SIG-M5 (cell line): ENCODE data around the gene NPHP4.
"Not testable (repeated sequence)": the region's sequence is repeated elsewhere in the genome, so short reads cannot be mapped to it uniquely, and the experiment has no call there.

Experiments
- DNase-seq: peaks from one replicate; lab custom pipeline; 2025; lab: John Stamatoyannopoulos, UW

The NPHP4 gene

GRCh38 chr1:5911871-5912271, 80.4 kb downstream of the NPHP4 start:
- no peak for DNase-seq

DNA sequence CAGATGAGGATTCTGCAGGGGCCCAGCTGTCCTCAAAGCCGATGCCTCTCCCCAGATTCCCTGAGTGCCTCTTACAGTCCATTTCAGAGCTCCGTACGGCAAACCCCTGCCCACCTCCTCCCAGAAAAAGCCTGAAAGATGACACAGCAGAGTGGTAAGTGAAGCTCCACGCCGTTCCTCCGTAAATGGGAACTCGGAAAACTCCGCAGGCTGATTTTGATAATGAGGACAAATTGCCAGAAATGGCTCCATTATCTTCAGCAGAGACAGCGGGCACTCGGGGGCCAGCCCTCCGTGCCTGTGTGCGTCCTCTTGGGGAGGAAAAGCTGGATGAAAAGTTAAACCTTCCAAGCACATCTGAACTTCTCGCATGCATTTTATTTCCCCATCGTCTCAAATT, 81.1 kb downstream of the NPHP4 start:
- DNase-seq, result no peak

GRCh38 chr1:5910666-5911065, 81.6 kb downstream of the NPHP4 start:
- DNase-seq, result no peak

DNA sequence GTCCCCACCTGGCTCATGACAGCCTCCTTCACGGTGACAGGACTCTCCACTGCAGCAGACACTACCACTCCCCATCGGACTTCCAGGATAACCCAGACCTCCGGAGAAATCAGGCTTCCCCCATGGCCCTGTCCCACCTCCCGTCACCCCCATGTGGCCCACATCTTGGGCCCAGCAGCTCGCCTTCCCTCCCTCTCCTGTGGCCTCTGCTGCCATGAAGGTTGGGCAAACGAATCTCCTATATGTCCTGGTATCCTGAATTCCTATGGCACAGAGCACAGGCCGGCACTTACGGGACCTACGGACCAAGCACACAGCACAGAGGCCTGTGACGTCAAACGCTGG, 82.0 kb downstream of the NPHP4 start:
- DNase-seq, result no peak

DNA sequence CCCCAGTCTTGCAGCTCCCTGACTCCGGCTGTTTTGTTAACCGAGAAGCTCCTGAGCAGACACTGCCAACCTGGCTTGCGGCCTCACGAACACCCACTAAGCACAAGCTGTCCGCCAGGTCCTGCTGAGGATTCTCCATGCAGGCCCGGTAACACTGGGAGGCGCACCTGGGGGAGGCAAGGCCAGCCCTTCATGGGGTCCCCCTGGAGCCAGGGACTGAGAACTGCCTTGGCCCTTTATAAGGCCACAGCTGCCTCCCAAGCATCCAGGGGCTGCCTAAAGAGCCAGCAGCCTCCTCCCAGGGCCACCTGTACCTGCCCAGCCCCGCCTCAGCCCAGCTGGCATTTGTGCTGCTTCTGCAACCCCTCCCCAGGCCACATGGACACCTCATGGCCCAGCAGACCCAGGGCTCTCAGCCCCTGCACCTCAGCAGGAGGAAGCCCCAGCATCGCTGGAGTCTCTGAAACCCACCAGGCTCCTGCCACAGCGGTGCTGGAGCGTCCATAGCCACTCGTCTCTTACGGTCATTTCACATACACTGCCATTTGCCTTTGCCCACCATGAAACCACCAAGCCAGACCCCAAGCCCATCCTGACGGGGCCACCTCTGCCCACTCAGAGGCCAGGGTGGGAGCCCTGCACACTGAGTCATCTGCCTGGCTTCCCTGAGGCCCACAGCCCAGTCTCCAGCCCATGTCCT, 82.5 kb downstream of the NPHP4 start:
- no peak for DNase-seq

DNA sequence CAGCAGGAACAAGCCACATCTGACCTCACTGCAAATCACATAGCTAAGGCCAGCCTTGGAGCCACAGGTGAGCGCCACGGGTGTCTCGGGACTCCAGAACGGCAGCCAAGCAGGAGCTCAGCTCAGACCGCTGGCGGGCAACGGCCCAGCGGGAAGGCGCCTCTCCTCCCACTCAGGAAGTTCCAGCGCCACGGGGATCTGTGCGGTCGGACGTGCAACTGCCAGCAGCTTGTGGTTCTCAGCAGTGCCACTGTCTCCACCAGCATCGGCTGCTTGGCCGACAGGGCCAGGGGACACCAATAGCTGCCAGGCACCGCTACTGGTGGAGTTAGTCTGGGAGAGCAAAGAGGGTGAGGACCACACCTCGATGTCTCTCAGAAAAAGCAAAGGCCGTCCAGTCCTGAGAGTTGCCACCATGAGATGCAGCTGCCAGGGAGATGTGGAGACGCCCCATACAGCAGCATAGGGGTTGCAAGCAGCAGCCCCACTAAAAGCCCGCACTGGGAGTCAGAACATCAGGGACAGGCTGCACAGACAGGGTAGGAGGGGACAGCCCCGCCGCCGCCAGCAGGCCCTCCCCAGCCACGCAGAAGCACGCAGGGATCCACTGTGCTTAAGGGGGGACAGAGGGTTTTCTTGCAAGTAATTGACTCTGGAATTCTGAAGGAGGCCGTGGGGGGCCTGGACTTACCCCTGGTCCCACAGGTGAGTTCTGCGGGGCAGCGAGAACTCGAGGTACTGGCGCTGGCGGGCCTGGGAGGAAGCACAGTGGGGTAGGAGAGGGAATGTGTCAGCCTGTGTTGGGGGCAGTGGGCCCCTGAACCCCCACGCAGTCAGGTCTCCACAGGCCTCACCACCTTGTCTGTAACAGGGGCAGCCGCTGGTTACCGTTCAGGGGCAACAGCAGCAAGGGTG, 83.5 kb downstream of the NPHP4 start:
- DNase-seq, result no peak

- DNase-seq, result no peak
Measured at GRCh38 chr1:5907966-5908365, 84.3 kb downstream of the NPHP4 start.

- DNase-seq, result no peak
Measured at GRCh38 chr1:5907386-5907785, 84.8 kb downstream of the NPHP4 start.

- DNase-seq, result no peak
Measured at GRCh38 chr1:5906966-5907365, 85.3 kb downstream of the NPHP4 start.

DNA sequence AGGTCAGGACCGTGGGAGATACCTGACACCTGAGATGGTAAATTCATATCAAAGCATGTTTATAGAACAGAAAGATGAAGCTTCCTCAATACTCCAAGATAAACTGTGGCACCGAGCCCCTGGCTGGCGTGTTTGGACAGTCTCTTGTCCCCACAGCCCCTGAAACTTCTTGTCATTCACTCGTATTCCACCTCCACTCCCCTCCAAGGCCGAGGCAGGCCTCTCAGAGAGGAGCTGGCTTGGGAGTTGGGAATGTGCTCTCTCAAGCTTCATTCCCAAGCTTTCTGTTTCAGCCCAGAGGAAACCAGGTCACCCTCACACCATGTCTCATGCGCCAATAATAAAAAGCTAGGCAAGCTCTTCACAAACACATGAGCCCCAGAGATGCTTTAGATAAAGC, 86.1 kb downstream of the NPHP4 start:
- DNase-seq, result no peak

- no peak for DNase-seq
Measured at GRCh38 chr1:5905436-5905835, 86.8 kb downstream of the NPHP4 start.

- DNase-seq, result no peak
Measured at GRCh38 chr1:5904551-5904950, 87.7 kb downstream of the NPHP4 start.

- DNase-seq, result no peak
Measured at GRCh38 chr1:5903680-5904079, 88.5 kb downstream of the NPHP4 start.

DNA sequence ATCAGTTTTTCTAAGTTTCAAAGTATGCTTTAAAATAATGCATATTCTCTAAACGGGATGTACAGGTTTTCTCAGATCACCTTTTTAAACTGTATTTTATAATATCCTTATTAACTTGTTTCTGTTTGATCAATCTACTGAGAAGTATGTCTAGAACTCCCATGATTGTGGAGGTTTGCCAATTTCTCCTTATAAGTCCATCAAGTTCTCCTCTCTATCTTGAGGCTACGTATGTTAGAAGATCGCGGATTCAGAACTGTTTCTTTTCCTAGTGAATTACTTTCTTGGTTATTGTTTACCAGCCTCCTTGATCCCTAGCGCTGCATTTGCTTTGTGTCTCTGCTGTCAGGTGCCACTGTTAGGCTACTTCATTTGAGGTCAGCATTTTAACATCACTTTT, 89.2 kb downstream of the NPHP4 start:
- DNase-seq, result no peak

DNA sequence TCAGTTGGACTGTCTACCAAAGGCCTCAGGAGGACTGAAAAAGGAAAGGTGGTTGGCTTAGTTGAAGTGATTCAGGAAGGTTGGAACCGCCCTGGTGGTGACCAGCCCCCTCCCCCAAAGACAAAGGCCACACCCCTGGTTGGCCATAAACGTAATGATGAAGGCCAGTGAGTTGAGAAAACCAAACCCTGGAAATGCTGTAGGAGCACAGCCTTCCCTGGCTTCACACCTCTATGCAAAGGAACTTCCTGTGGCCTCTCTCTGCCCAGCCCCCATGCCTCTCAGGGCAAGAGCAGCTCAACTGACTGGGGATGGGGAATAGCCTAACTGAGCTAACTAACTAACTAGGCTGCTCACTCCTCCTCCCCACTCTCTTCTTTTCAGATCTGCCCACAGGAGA, 90.4 kb downstream of the NPHP4 start:
- no peak for DNase-seq

DNA sequence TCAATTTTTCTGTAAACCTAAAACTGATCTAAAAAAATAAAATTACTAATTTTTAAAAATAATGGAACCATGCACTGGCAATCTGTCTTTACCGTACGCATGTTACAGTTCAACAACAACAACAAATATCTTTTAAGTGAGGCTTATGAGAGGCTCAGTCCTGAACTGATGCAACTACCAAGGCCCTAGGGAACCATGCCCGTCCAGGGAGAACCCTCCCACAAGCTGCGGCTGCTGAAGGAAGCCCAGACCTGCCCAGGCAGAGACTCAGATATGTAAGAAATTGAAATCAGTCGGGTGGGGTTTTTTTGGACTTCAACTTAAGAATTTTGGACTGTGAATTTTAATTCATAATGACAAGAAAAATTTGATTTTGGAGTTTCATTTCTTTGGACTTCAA, 91.1 kb downstream of the NPHP4 start:
- no peak for DNase-seq

- no peak for DNase-seq
Measured at GRCh38 chr1:5898266-5898665, 94.0 kb downstream of the NPHP4 start.

DNA sequence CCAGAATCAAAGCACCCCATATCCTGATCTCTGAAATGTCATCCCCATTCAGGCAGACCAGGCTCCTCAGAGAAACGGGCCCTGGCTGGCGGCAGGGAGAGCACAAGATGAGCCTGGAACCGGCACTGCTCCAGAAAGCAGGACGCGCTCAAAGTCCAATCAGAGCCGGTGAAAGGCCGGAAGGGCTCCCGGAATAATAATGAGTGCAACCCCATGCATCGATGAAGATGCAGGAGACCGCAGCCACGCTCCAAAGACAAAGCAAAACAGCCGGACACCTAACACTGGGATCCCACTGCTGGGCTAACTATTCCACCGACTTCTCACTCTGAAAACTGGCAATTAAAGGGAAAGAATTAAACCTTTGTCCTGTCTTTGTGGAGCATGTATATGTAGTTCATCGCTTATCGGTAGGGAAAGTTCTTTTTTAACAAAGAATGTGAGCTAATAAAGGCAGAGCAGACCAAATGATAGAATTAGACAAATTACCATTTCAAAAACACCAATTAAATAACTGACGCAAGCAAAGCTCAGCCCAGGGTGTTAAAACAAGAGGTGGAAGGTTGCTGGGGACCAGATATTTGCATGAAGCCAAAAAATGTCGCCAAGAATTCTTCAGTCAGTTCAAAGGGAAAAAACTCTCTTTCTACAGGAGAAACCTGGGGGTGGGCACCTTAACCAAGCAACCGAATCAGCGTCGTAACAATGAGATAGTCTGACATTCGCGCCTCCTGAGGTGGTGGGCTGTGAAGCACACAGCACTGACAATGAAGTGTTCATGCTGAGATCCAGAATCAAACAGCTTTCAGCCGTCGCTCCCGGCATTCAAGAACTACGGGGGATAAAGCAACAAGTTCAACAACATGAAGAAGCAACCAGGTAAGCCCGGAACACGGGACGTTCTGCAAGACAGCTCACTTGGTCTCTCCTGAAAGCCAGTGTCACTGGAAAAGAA, 95.2 kb downstream of the NPHP4 start:
- DNase-seq, result no peak

DNA sequence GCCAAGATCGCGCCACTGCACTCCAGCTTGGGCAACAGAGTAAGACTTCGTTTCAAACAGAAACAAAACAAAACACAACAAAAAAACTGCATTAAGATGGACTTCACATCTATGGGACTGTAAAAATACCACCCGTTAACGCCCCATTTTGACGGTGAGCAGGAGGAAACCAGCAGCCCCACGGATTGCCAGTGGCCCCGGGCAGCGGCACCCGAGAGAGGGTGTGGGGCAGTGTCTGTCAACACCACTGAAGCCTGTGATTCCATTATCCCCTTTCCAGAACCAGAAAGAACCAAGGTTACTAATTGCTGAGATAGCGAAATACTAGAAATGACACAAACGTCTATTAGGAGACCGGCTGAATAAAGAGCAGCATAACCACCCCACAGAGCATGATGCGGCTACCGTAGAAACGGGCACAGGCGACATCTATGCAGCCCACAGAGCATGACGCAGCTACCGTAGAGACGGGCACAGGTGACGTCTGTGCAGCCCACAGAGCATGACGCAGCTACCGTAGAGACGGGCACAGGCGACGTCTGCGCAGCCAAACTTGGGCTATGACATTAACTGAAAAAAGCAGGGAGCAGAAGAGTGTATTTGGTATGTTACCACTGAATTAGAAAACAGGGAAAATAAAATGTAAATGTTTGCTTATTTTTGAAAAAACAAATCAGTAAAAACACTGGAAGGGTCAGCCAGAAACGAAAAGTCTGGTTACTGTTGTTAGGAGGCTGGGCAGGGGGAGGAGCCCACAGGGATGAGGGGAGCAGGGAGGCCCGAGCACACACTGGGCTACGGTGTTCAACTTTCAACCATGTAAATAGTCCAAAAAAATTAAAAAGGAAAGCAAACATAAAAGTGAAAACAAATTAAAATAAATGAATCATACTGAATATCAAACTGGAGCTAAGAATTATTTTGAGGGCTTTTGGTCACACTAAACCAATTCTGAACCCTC, 96.5 kb downstream of the NPHP4 start:
- DNase-seq, result no peak

DNA sequence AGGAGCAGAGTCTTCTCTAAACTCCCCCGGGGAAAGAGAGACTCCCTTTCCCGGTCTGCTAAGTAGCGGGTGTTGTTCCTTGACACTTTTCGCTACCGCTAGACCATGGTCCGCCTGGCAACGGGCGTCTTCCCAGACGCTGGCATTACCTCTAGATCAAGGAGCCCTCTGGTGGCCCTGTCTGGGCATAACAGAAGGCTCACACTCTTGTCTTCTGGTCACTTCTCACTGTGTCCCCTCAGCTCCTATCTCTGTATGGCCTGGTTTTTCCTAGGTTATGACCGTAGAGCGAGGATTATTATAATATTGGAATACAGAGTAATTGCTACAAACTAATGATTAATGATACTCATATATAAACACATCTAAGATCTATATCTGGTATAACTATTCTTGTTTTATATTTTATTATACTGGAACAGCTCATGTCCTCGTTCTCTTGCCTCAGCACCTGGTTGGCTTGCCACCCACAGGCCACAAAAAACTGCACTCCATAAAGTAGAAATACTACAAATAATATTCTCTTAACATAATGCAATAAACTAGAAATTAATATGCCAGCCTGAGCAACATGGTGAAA, 98.4 kb downstream of the NPHP4 start:
- DNase-seq, result not testable (repeated sequence)

DNA sequence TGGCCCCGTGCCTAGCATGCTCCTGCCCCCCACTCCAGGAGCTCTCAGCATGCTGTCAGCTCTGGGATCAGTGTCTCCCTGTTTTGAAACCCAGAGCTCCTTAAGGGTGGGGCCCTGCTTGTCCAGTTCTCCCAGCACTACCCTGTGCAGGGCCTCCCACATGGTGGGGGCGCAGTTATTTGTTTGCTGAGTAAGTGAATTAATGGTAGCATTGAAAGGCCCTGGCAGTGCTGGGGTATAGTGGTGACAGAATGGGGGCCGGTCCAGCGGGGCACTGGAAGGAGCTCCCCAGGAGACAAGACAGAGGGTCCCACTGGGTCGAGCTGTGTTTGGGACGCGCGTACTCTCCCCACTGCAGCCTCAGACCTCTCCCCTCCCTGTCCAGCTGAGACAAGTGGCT, 99.9 kb downstream of the NPHP4 start:
- no peak for DNase-seq
